ENCODE data around the gene SAMSN1. TPM values are rescaled to one million over a fixed set of nuclear protein-coding genes. Genes with fewer than 3 reads are reported as not detected.

The SAMSN1 gene
- total and polyA plus RNA-seq, 5 donors from 2014 or later = 44.8 to 112 (median 51.5) TPM

DNA sequence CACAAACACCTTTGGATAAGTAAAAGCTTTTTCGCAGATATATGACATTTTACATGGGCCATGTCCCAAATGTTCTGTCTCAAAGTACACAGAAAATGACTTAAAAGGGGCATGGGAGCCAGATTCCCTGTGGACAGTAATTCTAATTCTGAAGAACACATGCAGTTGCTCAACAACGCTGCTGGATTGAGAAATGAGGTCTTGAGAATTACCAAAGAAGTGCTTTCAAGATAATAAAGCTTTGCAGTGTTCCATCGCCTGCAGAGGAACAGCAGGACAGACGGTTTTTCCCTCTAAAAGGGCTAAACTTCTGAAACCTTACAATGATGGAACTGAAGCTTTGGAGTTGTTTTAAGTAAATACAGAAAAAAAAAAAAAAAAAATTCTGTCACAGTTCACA is 107.9 kb downstream of the SAMSN1 start:
- H3K4me1 ChIP-seq (ENCODE audit: control insufficient read depth, insufficient read depth, low read length, poor library complexity, severe bottlenecking) = no peaks in the 10 kb centered on the region
- ATAC-seq (ENCODE audit: low read depth in 2 of 2) = no peak
- Mint-ChIP-seq H3K9me3 (peaks cover 0 to 6% (median 0%) of the 10 kb centered on the region in 7 donors), H3K27me3 (peaks cover 9% of the 10 kb centered on the region), H3K4me1 (peaks cover 0 to 5% (median 0%) of the 10 kb centered on the region in 4 donors), H3K36me3 (no peaks in the 10 kb centered on the region), H3K4me3 (no peak overlapping the region), H3K27ac (no peak overlapping the region)
- H3K27ac ChIP-seq (ENCODE audit: insufficient read depth, low read length, poor library complexity, severe bottlenecking) = no peak overlapping the region
- no peaks in the 10 kb centered on the region for H3K9me3 ChIP-seq (ENCODE audit: control insufficient read depth in 2 of 2, low read length in 2 of 2)
- no peaks in the 10 kb centered on the region for H3K27me3 ChIP-seq (ENCODE audit: control insufficient read depth, insufficient read depth, low read length)
- H3K36me3 ChIP-seq (ENCODE audit: control insufficient read depth, insufficient read depth, low read length) = no peaks in the 10 kb centered on the region
- no peak for DNase-seq
- H3K4me3 ChIP-seq (ENCODE audit: low read depth, low read length) = no peak overlapping the region

DNA sequence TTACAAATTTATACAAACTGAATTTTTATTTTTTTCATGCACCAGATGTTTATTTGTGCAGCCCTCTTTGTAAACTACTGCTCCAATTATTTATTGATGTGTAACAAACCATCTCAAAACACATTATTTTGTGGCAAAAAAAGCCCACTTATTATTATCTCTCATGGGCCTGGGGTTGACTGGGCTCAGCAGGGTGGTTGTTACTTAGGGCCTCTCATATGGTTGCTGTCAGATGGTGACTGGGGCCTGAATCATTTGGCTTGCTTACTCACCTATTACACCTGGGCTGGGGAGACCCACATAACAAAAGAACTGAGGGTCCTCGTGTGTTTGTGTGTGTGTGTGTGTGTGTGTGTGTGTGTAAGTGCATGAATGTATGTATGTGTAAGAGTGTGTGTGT is 110.7 kb downstream of the SAMSN1 start:
- Mint-ChIP-seq H3K9me3 (peaks cover 0 to 6% (median 0%) of the 10 kb centered on the region in 7 donors), H3K27ac (no peak overlapping the region), H3K27me3 (peaks cover 9% of the 10 kb centered on the region), H3K36me3 (no peaks in the 10 kb centered on the region), H3K4me3 (no peak overlapping the region), H3K4me1 (no peaks in the 10 kb centered on the region)
- Histone ChIP-seq H3K36me3 (ENCODE audit: control insufficient read depth, insufficient read depth, low read length) (no peaks in the 10 kb centered on the region), H3K4me1 (ENCODE audit: control insufficient read depth, insufficient read depth, low read length, poor library complexity, severe bottlenecking) (no peaks in the 10 kb centered on the region), H3K27me3 (ENCODE audit: control insufficient read depth, insufficient read depth, low read length) (peaks cover 4% of the 10 kb centered on the region), H3K27ac (ENCODE audit: insufficient read depth, low read length, poor library complexity, severe bottlenecking) (no peak overlapping the region), H3K9me3 (ENCODE audit: control insufficient read depth in 2 of 2, low read length in 2 of 2) (no peaks in the 10 kb centered on the region), H3K4me3 (ENCODE audit: low read depth, low read length) (no peak overlapping the region)
- DNase-seq = no peak
- ATAC-seq (ENCODE audit: low read depth in 2 of 2) = no peak

Other genes starting within 250 kb of the SAMSN1 start
- 28.6 TPM for gene HSPA13, start 163.2 kb downstream of the SAMSN1 start, total RNA-seq
- 10 to 100 TPM; 11.5 to 17.9 (median 13.0) TPM for gene HSPA13, start 163.2 kb downstream of the SAMSN1 start, polyA plus RNA-seq

Data from CD4-positive, CD25-positive, alpha-beta regulatory T cell (primary cell).